Embryonic facial prominence (tissue), 1 donor: ENCODE results near the gene FRMD6.

Experiments used
- DNase-seq: peaks from one replicate; pipeline ENCODE4 v3.0.0-alpha.2; 2016; ENCODE audit errors: extremely low spot score

The FRMD6 gene

DNA sequence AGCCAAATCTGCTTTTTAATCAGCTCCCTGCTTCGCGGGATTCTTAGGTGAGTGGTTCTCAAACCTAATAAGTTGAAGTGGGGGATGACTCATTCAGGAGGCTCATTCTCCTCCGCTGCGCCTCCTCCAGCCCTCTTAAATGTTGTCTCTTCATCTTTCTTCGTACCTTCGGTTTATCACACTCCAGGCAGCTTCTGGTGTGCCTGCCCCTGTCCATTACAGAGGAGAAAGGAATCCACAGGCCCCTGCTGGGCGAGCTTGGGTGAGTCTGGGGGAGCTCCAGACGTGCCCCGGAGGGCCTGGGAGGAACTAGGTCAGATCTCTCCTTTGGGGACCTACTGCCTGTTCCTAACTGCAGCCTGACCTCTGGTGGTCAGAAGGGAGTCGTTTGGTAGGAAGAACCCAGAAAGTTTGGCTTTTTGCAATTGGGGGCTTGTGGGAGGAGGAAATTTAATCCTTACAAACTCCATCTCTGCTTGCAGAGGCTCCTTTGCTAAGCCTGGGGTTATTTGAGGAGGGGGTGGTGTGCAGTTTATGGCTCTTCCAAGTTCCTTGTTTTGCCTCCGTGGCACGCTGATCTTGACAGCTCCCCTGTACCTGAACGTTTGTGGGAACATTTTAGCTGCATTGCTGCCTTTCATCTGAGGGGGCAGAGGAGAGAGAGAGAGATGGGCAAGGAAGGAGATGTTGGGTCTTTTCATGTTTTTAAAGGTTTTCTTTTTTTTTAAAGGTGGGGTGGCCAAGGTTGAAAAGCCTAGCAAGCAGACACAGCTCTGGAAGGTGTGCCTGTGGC lies 124.6 kb downstream of the FRMD6 start:
- DNase-seq: peak; percentile 63

GRCh38 chr14:51780006-51780692 lies 128.4 kb downstream of the FRMD6 start:
- peak; percentile 60 for DNase-seq
